Measurements from ENCODE around the gene PADI6.
"Not testable (repeated sequence)": the region's sequence is repeated elsewhere in the genome, so short reads cannot be mapped to it uniquely, and the experiment has no call there.

Gene PADI6

DNA sequence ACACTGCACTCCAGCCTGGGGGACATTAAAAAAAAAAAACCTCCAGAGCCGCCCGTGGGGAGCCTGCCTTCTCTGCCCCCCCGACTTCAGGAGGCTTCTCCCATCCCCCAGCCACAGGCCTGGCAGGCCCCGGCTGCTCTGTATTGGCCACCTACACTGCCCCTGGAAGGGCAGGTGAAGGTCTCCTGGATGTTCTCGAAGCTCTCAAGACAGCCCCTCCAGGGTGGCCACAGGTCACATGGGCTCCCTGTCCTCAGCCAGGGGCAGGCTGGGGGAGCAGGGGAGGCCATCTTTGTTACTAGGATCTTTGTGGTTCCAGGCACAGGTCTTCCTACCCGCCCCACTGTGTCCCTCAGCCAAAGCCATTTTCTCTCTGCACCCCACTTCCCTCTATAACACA lies 32.8 kb downstream of the PADI6 start:
- no peak for DNase-seq (ENCODE audit: low read depth)

DNA sequence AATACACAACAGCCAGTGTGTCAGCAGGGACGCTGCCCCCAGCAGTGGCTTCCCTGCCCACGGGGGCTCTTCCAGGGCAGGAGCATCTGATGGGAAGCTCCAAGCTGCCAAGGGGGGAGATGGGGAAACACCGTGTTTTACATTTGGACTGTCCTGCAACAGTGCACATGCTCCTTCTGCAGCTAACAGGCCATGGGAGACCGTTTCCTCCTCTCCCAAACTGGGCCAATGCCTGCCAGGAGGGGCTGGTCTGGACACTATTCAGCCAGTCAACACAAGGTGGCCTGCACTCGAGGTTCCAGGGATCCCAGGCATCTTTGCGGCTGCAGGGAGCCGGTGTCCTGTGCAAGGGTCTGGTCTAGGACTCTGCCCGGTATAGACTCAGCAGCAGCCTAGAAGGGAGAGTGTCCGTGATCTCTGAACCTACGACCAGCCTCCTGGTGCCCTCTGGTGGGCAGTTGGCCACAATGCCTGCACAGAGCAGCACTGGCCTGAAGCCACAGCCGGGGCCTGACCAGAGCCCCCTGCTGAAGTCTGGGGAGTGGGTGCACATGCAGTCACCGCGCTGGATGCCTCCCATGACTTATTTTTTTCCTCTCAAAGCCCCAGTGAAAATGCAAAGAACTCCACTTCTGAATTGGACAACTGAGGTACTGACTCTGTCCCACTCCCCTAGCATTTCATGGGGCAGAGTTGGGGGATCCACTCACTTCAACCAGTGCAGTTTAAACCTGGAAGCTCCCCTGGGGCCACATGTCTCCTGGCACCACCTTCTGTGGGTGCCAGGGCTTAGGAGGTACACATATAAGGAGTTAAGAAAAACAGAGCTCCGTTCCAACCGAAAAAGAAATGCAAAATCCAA lies 34.1 kb downstream of the PADI6 start:
- peak; percentile 28 for DNase-seq (ENCODE audit: low read depth)

DNA sequence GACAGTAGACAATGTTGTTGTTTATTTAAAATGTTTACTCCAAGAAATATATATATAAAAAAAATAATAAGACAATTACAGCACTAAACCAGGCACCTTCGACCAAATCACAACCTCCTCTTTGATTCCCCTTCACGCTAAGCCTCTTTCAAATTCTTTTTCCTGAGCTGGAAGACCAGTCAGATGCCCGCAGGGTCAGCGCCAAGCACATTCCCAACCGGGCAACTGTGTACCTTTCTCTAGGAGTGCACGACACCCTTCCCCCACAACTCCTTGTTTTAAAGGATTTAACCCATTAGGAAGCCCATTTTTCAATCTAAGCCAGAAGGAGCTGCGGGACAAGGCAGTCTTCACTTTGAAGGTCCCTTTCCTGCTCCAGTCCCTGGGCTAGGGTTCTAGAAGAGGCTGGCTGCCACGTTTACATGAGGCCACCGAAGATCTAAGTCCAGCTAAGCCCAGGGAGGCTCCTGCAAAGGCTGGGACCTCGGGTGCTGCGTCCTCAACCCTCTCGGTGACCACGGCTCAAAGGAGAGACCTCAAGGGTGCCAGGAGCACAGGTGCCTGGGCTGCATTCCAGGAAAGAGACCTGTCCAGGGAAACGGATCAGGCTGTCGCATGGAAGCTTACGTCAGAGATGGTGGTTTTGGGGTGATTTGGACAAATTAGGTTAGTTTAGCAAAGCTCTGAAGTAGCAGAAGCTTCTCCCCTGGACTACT lies 34.9 kb downstream of the PADI6 start:
- not testable (repeated sequence) for DNase-seq (ENCODE audit: low read depth)

DNA sequence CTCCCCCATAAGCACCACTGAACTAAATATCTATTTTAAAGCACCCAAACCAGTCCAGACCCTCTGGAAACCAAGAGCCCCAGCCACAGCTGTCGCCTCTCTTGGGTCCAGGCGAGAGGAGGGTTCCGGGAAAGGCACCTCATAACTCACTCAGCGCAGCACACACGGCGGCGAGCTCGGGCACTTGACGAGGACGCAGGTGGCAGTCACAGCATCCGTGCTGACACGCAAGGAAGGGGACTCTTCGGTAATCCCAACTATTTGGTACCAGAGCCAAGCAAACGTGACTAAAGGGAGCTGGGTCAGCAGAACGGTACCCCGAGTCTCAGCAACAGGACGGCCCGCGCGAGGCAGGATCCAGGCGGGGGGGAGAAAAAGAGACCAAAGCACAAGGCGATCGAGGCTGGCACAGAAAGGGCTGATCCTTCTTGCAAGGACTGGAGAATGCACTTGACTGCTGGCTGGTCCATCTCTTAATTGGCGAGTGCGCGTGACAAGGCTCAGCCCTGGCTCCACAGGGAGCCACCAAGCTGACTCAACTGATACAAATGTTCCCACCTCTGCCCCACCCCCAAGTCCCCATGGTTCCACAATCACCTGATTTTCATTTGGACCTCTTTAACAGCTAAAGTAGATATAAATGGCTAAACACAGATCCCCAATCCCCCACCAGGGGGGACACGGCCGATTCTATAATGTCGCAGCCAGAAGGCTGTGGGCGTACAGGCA lies 36.0 kb downstream of the PADI6 start:
- not testable (repeated sequence) for DNase-seq (ENCODE audit: low read depth)

DNA sequence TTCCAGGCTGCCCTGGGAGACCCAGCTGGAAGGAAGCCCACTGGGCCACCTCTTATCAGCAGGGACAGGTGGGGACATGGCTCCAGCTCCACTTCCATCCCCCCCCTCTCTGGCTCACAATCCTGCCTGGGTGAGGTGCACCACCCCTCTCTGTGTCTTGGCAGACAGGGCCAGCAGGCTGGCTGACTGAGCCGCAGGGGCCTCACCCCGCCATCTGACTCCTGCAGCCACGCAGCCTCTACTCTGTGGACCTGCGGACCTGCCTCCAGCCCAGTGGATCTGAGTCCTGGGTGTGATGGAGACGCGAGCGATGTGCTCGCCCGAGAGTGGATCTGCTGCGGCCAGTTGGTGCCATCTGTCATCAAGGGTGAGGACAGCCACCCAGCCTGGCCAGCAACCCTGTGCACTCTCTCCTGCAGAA lies 37.4 kb downstream of the PADI6 start:
- DNase-seq (ENCODE audit: low read depth), result no peak

DNA sequence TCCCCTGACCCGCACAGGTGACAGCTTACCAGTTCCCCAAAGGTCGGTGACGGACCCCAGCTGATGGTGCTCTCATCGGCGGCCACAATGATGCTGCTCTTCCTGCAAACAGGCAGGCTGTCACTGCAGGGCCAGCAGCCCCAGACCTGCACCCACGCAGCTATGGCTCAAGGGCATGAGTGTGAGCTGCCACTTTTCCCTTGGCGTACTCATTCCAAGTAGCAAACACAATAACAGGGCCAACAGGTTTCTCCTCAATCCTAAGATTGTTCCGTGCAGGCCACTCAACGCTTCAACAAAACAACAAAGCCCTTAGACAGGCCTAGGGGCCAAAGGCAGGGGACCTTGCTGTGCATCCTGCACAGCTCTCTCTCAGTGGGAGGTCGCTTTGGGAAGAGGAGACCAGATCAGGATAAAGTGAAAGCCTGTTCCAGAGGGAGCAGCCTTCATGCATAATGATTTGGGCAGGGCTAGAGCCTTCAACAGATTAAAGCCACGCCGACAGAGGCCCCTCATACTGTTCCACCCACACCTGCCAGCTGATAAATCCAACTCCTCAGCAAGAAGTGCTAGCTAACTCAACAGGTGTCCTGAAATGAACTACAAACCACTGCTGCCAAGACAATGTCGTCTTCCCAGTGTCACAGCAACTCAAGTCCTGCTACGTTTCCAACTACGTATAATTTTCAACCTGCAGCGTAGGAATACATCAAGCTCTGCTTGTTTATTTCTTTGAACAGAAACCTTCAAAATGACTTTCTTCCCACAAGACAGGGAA lies 40.3 kb downstream of the PADI6 start:
- no peak for DNase-seq (ENCODE audit: low read depth)

DNA sequence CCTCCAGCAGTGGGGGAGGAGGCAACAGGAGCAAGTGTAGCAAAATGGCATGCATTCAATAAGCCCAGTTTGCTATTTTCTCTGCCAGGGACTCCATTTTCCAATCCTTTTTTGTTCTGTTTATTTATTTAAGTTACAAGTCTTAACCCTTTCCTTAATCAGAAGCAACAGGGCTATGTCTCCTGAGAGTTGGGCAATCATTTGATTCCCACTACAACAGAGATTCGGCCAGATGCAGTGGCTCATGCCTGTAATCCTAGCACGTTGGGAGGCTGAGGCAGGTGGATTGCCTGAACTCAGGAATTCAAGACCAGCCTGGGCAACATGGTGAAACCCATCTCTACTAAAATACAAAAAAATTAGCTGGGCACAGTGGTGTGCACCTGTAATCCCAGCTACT lies 42.0 kb downstream of the PADI6 start:
- no peak for DNase-seq (ENCODE audit: low read depth)

DNA sequence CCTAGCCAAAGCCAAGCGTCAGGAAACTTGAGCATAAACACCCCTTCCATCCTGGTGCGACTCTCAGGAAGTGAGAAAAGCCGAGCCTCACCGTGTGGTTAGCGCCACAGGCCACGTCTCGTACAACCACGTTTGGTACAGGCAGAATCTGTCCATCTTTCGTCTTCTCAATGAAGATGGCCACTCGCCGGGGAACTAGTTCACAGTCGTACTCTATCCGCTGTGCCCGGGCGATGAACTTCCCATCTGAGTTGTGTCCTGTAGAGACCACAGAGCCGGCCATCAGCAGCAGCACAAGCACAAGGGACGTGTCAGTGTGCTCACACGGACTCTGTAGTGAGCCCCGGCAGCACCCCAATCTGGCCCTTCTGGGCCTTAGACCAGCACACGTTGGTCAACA lies 44.4 kb downstream of the PADI6 start:
- no peak for DNase-seq (ENCODE audit: low read depth)

DNA sequence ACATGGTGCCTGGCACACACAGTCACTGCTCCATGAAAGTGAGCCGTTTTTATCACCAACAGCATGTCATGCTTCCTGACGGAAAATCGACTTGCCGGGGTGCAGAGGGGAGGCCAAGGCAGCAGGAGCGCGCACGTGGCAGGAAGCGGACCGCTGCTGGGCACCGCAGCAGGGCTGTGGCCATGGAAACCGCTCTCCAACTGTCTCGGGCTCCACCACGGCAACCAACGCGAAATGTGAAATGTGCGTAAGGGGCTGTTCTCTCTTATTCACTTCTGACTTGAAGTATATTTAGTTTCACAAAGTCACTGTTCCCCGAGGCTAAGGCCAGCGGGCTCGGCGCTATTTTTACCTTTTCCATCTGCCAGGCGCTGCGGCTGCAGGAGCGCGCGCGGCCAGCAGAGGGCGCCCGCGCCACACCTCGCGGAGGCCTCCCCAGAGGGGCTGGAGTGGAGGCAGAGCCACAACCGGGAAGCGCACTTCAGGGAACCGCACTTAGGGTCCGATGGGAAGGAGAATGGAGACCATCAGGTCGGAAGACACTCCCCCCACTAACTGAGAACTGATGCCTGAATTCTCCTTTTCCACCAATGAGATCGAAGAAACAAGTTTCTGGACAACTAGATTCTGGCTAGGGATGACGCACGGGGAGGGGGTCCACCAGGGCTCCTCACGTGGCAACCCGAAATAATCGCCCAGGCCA lies 47.8 kb downstream of the PADI6 start:
- DNase-seq (ENCODE audit: low read depth), result peak; percentile 30

DNA sequence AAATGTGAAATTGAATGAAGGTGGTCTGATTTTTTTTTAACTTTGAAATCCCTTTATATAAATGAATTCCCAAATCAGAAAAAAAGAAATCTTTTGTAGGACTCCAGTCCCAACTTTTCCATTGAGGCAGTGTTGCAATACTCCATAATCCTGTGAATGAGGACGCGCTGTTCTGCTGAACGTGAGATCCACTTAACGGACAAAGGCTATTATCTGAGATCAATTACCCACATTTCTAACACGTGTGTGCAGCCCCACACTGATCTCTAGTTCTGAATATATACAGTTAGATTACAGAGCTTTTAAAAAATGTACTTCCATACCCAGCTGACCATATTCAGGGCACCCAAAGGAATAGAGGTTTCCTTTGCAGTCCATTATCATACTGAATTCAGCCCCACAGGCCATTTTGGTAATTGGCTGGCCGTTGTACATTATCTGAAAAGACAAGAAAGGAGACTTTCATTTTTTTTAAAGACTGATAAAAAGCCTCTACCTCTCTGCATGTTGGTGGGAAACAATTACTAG lies 48.5 kb downstream of the PADI6 start:
- no peak for DNase-seq (ENCODE audit: low read depth)

DNA sequence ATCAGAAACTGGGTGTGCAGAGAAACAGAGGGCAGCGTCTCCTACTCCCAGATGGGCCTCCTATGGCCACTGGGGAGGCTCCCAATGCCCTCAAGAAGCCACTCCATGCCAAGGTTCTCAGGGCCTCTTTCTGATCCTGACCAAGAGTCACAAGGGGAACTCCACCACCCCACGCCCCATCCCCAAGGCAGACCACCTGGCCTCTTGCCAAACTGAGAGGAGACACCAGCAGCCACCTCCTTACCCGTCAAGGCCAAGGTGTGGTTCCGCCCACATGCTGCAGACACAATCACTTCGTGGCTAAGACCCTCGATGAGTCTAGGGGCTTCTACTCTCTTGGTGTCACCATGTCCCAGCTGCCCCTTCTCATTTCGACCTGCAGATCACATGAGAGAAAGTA lies 50.5 kb downstream of the PADI6 start:
- DNase-seq (ENCODE audit: low read depth), result no peak

DNA sequence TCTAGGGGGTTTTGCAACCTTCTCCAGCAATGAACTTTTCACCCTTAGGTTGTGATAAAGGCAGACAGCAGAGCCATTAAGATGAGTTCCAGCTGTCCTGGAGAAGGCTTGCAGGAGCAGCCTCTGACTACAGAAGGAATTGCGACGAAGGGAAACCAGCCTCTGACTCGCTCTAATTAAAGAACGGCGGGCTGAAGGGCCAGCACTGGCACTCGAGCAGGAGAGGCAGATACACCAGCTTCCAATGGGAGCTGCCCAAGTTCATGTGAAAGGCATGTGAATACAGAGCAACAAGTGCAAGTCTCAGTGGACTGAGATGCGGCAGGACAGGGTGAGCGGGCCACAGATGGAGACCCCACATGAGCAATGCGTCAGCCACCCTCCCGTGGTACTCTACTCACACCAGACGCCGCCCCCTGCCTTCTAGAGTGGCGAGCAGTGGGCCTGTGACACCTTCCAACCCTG lies 51.8 kb downstream of the PADI6 start:
- no peak for DNase-seq (ENCODE audit: low read depth)

DNA sequence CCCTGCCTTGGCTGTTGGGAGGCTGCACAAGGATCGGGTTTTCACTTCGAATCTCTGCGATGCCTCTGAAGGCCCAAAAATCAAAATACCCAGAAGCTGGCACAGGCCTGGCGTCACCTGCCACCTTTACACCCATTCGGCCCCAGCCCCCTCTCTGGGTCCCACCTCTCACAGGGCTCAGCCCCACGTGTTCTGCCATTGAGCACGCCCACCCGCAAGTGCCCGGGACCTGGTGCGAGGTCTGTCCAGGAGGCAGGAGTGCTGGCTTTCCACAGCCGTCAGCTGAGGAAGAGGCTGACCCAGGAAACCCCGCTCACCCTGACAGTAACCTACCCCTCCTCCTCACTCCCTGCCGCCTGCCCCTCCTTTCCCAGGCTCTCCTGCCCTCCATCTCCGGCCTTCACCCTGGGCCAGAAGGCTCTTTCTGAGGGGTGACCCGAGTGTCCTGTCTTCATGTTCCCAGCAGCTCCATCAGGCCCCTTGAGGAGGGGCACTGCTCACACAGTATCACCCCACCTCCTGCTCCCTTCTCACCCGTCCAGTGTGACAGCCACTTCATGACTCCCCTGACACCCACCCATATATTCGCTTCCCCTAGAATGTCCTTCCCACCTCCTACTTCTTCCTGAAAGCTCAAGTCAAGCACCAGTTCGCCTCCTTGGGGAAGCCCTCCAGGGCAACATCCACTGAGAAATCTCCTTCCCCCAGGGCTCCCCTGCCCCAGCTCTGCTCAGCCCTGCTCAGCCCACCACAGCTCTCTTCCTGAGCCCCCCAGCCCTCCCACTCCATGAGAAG lies 54.0 kb downstream of the PADI6 start:
- DNase-seq (ENCODE audit: low read depth), result no peak

DNA sequence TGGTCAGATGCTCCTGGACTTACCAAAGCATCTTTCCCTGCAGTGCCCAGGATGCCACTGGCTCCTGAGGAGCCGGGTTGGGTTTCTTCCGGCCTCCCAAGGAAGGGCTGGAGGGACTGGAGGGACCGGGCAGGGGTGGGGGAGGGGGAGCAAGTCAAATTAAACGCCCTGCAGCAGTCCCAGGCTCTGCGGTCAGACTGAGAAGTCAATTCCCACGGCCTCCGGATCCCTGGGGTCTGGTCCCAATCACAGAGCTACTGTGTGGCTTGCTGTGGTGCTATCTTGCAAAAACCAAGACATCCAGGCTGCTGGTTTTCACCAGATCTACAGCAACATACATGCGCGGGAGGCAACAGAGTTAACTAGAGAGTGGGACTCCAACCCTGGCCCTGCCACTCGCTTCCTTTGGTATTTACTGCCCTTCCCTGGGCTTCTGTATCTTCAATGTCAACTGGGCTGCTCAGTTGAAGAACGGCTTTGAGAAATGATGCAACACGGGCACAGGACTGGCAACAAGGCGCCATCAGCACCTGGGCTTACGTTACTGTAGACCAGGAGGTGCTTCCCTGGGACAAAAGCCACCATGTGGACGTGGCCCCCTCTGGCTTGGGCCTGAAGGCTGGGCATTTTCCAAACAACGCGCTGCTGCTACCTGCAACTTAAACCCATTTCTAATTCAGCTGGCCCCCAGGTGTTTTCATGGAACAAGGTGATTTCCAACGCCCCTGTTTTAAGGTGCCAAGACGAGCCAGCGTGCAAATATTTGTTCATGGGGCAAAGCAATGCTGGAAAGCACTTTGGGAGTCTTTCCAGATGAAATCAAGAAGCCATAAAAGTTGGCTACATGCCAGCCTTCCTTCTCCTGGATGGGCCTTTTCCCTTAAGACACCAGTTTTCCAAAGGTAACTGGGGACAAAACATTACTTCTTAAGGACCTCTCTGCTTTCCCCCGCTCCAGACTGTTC lies 56.0 kb downstream of the PADI6 start:
- DNase-seq (ENCODE audit: low read depth), result no peak

DNA sequence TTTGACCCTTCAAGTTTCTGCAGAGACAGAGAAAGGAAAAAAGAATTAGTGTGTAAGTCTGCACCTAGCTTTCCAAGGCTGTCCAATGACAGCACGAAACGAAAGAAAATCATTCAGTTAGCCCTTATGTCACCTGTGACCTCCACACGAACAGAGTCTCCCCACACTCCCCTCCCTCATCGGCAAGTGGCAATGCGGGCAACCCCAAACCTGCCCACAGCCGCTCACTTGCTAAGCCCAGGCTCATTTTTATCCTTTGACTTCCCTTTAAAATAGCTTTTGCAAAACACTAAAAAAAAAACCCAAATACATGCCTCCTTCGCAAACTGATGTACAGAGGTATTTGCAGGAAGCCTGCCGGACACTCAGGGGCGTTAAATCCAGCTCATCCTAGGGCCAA lies 57.2 kb downstream of the PADI6 start:
- no peak for DNase-seq (ENCODE audit: low read depth)

DNA sequence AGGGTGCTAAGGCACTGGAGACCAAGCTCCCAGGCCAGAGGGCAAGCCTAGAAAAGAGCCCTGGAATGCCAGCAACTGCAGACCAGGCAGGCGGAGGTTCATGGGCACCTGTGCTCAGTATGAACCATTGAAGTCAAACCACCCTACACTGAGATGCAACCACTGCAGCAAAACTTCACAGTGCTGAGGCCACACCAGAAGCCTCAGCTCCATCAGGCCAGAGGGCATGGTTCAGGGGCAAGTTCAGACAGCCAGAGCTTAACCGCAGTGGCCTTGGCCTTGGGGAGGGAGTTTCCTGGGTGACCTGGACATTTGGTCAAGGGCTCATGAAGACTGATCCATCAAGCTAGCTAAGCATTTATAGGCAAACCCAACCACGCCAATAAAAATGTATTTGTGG lies 60.4 kb downstream of the PADI6 start:
- DNase-seq (ENCODE audit: low read depth), result no peak

DNA sequence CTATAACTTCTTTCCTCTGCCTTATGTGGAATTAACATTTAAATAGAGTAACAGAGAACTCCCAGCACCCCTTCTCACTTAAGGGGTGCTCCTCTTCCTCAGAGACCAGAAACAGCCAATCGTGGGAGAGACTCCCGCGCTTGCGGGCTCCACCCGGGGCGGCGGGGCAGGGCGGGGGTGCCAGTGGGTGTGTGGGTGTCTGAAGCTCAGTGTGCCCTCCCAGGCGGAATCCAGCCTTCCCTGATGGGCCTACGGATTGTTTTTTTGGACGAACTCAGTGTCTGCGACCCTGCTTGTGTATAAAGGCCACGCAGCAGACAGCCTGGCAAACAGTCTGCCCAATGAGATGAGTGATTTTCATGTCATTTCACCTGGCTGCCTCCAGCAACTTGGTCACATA lies 61.3 kb downstream of the PADI6 start:
- DNase-seq (ENCODE audit: low read depth), result no peak

DNA sequence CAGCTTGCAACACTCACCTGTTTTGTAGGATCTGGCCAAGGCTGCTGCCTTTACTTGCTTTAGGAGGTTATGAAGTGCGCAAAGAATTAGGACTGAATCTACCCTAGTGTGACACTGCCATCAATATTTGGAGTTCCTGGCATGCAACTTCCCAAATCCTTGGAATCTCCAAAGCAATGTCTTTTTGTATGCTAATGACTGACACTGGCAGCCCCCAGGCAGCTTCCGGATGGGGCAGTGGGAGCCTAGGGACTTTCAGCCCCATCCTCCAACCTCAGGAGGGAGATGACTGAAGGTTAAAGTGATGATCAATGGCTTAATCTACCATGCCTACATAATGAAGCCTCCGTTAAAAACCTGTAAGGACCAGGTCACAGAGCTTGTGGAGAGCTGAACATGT lies 62.0 kb downstream of the PADI6 start:
- DNase-seq (ENCODE audit: low read depth), result no peak

DNA sequence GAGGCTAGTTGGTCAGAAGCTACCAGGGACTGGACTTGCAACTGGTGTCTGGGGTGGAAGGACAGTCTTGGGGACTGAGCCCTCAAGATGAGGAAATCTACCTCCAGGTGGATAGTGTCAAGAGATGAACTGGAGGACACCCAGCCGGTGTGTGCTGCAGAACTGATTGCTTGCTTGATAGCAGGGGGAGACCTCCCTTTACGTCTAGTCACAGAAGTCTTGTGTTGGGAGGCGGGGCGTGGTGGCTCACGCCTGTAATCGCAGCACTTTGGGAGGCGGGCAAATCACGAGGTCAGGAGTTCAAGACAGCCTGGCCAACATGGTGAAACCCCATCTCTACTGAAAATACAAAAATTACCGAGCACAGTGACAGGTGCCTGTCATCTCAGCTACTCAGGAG lies 62.6 kb downstream of the PADI6 start:
- no peak for DNase-seq (ENCODE audit: low read depth)

Data from stimulated activated CD8-positive, alpha-beta memory T cell treated with anti-CD3 and anti-CD28 coated beads, Interleukin-7, amount 100 ng/mL, for 24 hours (primary cell).